GM19099 (cell line): ENCODE measurements around the gene DAPK1.

Source experiments
- POLR2A ChIP-seq: IDR thresholded peaks from 3 replicates; pipeline ENCODE4 v1.6.1; 2011; ENCODE audit warnings: low read depth; ENCODE audit not compliant: insufficient read length; ENCODE audit errors: extremely low read depth

The DAPK1 gene

DNA sequence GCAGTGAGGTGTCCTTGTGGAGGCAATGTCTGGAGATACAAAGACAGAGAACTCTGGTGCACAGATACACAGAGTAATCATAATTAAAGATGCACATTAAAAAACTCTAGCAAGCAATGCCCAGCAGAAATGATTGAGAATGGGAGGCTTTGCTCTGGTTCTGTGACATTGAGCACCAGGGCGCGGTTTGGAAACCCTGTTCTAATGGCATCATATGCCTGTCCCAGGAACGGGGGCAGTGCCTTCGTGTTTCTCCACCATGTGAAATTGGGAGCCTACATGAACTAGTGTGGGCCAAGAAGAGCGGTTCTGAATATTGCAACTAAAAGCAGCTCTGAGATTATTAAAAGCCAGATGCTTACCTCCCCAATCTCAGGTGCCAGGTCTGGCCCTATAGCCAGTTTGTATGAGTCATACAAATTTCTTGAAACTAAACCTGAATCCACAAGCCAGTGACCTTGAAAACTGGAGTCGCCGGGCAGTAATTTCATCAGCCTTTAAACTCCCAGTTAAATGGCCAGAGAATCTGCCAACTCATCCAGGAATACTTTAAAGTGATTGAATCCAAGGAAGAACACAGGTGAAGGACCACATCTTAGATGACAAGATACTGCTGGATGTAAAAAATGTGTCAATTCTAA is 206.1 kb downstream of the DAPK1 start:
- no peak for TF ChIP-seq POLR2A

DNA sequence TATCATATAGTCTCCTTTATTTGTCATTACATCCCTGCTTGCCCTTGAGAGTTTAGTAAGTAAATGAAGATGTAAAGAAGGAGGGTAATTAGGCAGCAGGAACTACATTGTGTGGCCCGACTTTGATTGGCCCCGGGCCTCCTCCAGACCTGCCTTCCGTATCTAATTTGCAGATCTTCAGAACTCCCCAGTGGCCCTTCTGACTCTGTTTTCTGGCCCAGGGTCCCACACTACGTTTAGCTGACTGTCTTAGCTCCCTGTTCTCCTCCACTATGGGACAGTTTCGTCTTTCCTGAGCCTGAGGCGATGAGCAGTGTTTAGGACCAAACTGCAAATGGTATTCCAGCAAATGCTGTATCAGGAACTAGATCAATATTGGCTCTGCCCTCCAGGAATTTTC is 206.7 kb downstream of the DAPK1 start:
- no peak for TF ChIP-seq POLR2A

DNA sequence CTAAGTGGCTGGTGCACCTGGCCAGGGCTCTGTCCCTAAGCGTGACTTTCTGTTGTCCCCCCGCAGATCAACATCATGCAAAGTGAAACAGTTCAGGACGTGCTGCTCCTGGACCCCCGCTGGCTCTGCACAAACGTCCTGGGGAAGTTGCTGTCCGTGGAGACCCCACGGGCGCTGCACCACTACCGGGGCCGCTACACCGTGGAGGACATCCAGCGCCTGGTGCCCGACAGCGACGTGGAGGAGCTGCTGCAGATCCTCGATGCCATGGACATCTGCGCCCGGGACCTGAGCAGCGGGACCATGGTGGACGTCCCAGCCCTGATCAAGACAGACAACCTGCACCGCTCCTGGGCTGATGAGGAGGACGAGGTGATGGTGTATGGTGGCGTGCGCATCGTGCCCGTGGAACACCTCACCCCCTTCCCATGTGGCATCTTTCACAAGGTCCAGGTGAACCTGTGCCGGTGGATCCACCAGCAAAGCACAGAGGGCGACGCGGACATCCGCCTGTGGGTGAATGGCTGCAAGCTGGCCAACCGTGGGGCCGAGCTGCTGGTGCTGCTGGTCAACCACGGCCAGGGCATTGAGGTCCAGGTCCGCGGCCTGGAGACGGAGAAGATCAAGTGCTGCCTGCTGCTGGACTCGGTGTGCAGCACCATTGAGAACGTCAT is 208.5 kb downstream of the DAPK1 start:
- no peak for TF ChIP-seq POLR2A

DNA sequence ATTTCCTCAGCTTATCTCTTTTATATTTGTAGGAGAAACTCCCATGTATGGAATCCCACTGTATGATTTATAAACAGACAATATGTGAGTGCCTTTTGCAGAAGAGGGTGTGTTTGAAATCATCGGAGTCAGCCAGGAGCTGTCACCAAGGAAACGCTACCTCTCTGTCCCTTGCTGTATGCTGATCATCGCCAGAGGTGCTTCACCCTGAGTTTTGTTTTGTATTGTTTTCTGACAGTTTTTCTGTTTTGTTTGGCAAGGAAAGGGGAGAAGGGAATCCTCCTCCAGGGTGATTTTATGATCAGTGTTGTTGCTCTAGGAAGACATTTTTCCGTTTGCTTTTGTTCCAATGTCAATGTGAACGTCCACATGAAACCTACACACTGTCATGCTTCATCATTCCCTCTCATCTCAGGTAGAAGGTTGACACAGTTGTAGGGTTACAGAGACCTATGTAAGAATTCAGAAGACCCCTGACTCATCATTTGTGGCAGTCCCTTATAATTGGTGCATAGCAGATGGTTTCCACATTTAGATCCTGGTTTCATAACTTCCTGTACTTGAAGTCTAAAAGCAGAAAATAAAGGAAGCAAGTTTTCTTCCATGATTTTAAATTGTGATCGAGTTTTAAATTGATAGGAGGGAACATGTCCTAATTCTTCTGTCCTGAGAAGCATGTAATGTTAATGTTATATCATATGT is 210.3 kb downstream of the DAPK1 start:
- no peak for TF ChIP-seq POLR2A

DNA sequence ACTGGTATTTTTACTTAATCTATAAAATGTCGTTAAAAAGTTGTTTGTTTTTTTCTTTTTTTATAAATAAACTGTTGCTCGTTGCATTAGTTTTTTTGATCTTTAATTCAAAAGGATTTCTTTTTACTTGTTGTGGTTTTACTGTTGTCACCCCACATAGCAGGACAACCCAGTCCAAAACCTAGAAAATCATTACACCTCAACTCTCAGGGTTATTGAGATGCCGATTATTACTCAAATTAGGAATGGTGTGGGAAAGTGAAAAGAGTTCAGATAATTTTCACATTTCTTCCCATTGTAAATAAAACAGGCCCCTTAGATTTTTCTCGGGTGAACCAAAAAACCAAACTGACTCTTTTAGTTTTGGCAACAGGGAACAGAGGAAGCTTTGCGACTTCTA is 210.9 kb downstream of the DAPK1 start:
- no peak for TF ChIP-seq POLR2A

DNA sequence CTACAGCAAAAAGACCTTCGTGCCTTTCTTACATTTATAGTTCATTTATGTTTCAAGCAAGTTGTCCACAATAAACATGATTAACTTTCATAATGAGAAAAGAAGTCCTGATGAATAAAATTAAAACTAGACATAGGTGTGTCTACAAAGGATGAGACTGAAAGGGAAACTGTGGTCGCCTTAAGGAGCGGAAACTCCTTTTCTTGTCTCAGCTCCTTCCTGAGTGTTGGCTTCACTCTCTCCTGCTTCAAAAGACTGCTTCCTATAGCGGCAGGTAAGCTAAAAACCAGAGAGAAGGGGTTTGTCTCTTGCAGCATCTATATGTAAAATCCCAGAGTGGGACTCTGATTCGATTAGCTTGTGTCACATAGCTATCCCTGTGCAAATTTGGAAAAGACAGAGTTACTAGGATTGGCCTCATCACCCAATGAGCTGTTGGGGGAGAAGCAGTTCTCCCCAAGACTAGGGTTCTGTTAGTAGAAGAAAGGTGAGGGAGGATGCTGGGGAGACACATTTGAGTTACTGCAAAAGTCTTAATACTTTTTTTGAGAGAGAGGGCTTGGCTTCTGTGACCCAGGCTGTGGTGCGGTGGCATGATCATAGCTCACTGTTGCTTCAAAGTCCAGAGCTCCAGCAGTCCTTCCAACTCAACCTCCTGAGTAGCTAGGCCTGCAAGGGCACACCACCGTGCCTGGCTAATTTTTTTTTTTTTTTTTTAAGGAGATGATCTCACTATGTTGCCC is 211.5 kb downstream of the DAPK1 start:
- TF ChIP-seq POLR2A, result no peak

DNA sequence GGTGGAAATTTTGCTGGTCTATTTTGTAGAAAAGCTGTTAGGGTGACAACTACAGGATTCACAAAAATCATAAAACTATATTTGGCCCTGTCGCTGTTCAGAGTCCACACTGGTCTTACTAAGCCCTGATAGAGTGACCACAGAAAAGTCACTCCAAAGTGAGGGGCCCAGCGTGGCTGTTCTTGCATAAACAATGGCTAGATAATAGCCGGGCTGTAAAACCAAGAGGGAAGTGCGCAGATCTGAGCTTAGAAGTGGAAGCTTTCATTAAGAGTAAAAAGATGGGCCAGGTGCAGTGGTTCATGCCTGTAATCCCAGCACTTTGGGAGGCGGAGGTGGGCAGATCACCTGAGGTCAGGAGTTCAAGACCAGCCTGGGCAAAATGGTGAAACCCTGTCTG is 212.8 kb downstream of the DAPK1 start:
- TF ChIP-seq POLR2A, result no peak

DNA sequence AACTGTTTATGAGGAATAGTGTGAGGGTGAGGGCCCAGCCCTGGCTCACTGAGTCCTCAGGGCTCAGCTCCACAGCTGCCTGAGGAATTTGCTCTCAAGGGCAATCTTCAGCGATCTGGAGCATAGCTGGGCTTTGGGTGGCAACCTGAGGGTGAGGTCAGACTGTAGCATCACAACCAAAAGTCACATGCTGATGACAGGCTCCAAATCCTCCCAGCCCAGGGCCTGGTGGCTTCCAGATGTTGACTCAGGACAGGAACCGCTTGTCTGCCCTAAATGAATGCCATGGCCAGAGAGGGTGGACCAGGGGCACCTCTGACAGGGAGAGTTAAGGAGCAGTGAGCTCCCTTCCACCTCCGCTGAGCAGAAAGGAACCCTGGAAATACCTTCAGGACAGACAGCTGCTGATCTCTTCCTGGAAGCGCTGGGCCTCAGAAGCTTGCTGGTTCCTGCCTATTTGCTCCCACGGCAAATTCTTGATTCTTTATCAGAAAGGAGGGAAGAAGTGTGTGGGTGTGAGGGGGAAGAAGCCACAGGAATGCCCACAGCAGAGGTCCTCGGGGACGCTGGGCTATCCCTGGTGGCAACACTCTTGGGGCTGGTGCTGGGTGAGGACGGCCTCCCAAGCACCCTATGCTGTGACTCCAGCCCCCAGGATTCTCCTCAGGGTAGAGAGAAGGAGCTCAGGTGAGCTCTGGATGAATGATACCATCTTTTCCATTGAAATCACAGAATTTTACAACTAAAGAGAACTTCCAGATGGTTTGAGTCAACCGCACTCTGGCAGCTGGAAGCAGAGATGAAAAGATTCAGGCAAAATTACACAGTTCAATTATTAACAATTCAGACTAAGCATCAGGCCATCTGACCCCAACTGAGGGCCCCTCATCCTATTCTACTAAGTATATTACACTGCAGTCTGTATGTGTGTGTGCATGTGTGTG is 214.5 kb downstream of the DAPK1 start:
- TF ChIP-seq POLR2A, result no peak

DNA sequence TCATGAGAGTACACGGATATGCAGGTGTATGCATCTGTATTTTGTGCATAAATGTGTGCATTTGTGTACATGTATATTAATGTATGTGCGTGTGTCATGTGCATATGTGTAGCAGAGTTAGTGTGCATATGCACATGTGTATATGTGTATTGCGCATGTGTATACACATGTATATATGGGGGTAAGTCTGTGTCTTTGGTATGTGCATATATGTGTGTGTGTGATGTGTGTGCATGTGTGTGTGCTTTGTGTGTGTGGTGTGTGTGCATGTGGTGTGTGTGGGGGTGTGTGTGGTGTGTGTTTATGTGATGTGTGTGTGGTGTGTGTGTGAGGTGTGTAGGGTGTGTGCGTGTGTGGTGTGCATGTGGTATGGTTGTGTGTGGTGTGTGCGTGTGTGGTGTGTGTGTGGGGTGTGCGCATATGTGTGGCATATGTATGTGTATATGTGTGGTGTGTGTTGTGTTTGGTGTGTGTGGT is 215.2 kb downstream of the DAPK1 start:
- TF ChIP-seq POLR2A, result no peak

DNA sequence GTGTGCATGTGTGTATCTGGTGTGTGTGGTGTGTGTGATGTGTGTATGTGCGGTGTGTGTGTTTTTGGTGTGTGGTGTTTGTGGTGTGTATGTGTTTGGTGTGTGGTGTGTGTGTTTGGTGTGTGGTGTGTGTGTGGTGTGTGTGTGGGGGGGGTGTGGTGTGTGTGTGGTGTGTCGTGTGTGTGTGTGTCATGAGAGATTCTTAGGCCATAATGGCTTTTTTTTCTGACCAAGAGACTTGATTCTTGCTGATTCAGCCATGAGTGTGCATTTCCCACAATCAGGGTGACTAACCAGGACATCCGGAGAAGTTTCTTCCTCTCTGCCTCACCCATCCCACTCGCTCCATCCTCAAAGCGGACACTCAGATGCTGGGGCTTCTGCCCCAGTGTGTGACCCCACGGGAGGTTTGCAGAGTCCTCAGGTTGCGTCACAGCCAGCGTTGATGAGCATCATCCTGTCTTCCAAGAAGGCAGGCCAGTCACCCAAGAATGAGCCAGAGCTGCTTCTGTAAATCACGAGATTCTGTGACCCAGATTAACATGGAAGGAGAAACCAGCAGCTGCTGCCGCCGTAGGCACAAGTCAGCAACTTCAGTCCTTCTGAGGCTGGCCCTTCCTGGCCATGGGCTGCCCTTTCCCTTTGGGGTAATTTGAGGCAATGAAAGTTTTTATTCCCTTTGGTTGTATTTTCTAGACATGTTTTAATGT is 215.8 kb downstream of the DAPK1 start:
- TF ChIP-seq POLR2A, result no peak

DNA sequence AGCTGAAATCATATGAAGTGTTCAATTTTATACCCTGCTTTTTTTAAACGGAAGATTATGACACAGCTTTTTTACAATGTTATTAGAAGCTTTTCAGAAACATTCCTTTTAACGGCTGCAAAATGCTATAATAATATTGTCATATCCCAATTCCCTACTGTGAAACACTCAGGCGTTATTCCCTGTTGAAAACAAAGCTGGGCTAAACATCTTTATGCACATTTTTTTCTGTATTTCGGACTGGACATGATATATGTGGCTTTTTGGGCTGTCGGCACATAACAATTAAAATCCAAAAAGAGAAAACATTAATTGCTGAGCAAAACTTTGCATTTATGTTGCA is 216.3 kb downstream of the DAPK1 start:
- TF ChIP-seq POLR2A, result no peak

DNA sequence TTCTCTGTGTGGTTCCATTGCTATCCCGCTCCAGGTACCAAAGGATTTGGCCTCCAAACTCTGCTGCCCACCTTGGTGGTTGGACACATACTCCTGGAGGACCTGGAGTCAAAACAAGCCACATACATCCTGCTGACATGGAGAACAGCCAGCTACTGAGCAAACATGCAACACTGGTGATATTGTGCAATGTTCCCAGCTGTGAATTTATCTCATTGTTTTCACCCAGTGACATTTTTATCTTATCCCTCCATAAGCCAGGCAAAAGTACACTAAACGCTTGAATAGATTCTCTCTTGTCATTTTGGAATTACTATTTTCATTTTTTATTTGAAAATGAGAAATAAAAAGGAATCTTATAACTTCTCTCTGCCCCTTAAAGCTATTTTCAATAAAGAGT is 217.2 kb downstream of the DAPK1 start:
- TF ChIP-seq POLR2A, result no peak

DNA sequence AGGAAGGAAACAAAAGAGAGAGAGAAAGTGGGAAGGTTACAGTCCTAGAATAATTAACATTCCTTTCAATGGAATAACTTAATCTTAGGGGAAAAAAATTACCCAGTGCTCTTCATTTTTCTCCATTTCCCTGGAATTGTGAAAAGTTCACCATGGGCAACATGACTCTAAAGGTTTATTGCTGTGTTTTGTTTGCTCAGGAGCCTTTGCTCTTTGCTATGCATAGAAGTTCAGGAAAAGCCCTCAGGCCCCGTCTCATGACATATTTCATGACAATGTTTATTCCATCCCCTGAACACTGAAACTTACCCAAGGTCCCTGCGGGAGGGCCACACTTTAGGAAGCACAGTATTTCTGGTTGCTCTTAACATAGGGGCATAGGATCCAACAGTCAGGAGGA is 218.5 kb downstream of the DAPK1 start:
- no peak for TF ChIP-seq POLR2A

DNA sequence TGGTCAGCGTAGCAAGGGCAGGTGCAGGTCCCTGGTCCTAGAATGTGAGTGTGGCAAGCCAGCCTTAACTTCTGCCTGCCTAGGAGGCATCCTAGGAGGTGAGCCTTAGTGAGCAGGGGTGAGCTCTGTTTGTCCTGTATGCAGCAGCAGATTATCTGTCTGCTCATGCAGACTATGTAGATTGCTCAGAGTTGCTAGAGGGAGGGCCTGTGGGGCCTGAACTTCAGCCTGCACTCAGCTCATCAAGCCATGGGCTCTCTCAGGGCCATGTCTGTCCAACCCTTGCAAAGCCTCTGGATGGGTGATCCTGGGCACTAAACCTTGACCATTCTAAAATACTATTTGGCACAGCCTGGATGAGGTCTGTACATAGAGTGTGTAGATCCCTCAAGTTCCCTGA is 219.8 kb downstream of the DAPK1 start:
- TF ChIP-seq POLR2A, result no peak
